SU-DHL-6 (cell line): ENCODE data around the gene PPP1R17.

Experiments used
- EZH2phosphoT487 ChIP-seq: fragments of 200-600 bp; sonication (generic), shearing (Covaris generic); conservative IDR thresholded peaks from 2 replicates; pipeline ENCODE4 v1.6.1; 2018; ENCODE audit warnings: mild to moderate bottlenecking, antibody characterized with exemption, low read length, moderate library complexity, mixed read lengths
- TF ChIP-seq, protein P1 (sequence below): fragments of 200-600 bp; sonication (generic); IDR thresholded peaks from one replicate; pipeline ENCODE4 v1.5.1; 2017; ENCODE audit warnings: antibody characterized with exemption, mild to moderate bottlenecking, low read length, moderate library complexity; ENCODE audit not compliant: insufficient read depth, poor library complexity, severe bottlenecking

DNA sequence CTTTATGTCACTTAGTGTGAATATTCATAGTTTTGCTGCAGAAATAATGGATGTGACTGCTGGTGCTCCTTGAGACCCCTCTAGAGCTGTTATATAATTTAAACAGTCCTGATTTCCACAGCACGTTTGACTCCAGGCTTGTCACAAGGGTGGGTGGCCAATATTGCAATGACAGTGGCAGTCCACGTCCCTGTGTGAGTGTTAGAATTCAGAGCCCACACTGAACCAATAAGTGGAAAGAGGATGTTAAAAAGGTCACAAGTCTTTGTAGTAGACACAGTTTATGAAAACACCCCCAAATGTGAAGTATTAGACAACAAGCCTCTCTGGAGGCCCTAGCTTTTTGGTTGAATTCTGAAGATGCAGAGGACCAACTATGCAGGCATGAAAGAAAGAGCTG lies 2.0 kb downstream of the PPP1R17 start:
- TF ChIP-seq, protein P1, sequence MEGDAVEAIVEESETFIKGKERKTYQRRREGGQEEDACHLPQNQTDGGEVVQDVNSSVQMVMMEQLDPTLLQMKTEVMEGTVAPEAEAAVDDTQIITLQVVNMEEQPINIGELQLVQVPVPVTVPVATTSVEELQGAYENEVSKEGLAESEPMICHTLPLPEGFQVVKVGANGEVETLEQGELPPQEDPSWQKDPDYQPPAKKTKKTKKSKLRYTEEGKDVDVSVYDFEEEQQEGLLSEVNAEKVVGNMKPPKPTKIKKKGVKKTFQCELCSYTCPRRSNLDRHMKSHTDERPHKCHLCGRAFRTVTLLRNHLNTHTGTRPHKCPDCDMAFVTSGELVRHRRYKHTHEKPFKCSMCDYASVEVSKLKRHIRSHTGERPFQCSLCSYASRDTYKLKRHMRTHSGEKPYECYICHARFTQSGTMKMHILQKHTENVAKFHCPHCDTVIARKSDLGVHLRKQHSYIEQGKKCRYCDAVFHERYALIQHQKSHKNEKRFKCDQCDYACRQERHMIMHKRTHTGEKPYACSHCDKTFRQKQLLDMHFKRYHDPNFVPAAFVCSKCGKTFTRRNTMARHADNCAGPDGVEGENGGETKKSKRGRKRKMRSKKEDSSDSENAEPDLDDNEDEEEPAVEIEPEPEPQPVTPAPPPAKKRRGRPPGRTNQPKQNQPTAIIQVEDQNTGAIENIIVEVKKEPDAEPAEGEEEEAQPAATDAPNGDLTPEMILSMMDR = no peak
- TF ChIP-seq EZH2phosphoT487 = no peak
